BE2C (cell line): ENCODE measurements around the gene DMTF1.
"Not testable (repeated sequence)": the region's sequence is repeated elsewhere in the genome, so short reads cannot be mapped to it uniquely, and the experiment has no call there.

Experiments
- DNase-seq: peaks from one replicate; pipeline ENCODE4 v3.0.0-alpha.2; 2020
- H3K27me3 ChIP-seq: fragments of 250-450 bp; sonication (Bioruptor Pico); 2 replicates; pipeline ENCODE4 v1.5.1; 2020; ENCODE audit warnings: mild to moderate bottlenecking
- H3K36me3 ChIP-seq: fragments of 250-450 bp; sonication (Bioruptor Pico); 2 replicates; pipeline ENCODE4 v1.5.1; 2020; ENCODE audit warnings: mild to moderate bottlenecking
- H3K4me1 ChIP-seq: fragments of 250-450 bp; sonication (Bioruptor Pico); 2 replicates; pipeline ENCODE4 v1.5.1; 2020
- H3K4me3 ChIP-seq: 2 replicates; pipeline ENCODE4 v1.5.1; 2011; ENCODE audit warnings: low read depth, low read length
- H3K9me3 ChIP-seq: fragments of 250-450 bp; sonication (Bioruptor Pico); 2 replicates; pipeline ENCODE4 v1.5.1; 2020
- CTCF ChIP-seq: IDR thresholded peaks from 2 replicates; pipeline ENCODE4 v1.5.1; 2012; ENCODE audit warnings: mild to moderate bottlenecking, low read depth, low read length

DMTF1 gene

GRCh38 chr7:87204933-87205332 is 52.7 kb downstream of the DMTF1 start:
- H3K27me3 ChIP-seq = no peaks in the 10 kb centered on the region
- no peaks in the 10 kb centered on the region for H3K4me1 ChIP-seq
- no peak for DNase-seq
- peaks cover 8% of the 10 kb centered on the region; the same call in 1 of the 2 replicates for H3K9me3 ChIP-seq
- no peak overlapping the region for H3K4me3 ChIP-seq
- H3K36me3 ChIP-seq = peaks cover 25% of the 10 kb centered on the region
- no peak for TF ChIP-seq CTCF

- H3K9me3 ChIP-seq = not testable (repeated sequence)
These were observed 53.4 kb downstream of the DMTF1 start for GRCh38 chr7:87205701-87206100.

GRCh38 chr7:87206361-87206760 is 54.1 kb downstream of the DMTF1 start:
- TF ChIP-seq CTCF = no peak
- H3K4me3 ChIP-seq = no peak overlapping the region
- no peaks in the 10 kb centered on the region for H3K27me3 ChIP-seq
- DNase-seq = no peak
- peaks cover 21% of the 10 kb centered on the region for H3K36me3 ChIP-seq
- H3K4me1 ChIP-seq = no peaks in the 10 kb centered on the region
- peaks cover 8% of the 10 kb centered on the region; the same call in 1 of the 2 replicates for H3K9me3 ChIP-seq

More at GRCh38 chr7:87205701-87206100, 53.4 kb downstream of the DMTF1 start:
- H3K4me3 ChIP-seq, H3K27me3 ChIP-seq, DNase-seq, H3K4me1 ChIP-seq: not testable (repeated sequence)
- peaks cover 21% of the 10 kb centered on the region for H3K36me3 ChIP-seq

- no peak for DNase-seq
- no peaks in the 10 kb centered on the region for H3K27me3 ChIP-seq
- H3K4me1 ChIP-seq = no peaks in the 10 kb centered on the region
- TF ChIP-seq CTCF = no peak
- no peak overlapping the region for H3K4me3 ChIP-seq
- peaks cover 18% of the 10 kb centered on the region for H3K36me3 ChIP-seq
- peaks cover 8% of the 10 kb centered on the region; the same call in 1 of the 2 replicates for H3K9me3 ChIP-seq
These were observed 57.2 kb downstream of the DMTF1 start for GRCh38 chr7:87209295-87209924.

GRCh38 chr7:87210506-87210905 is 58.3 kb downstream of the DMTF1 start:
- TF ChIP-seq CTCF = no peak
- Histone ChIP-seq H3K4me3 (no peak overlapping the region), H3K4me1 (no peaks in the 10 kb centered on the region), H3K36me3 (peaks cover 12% of the 10 kb centered on the region), H3K27me3 (no peaks in the 10 kb centered on the region), H3K9me3 (peaks cover 7% of the 10 kb centered on the region; the same call in 1 of the 2 replicates)
- peak; percentile 10 for DNase-seq

- Histone ChIP-seq H3K27me3 (no peaks in the 10 kb centered on the region), H3K9me3 (no peaks in the 10 kb centered on the region), H3K36me3 (peaks cover 8% of the 10 kb centered on the region; the same call in 1 of the 2 replicates), H3K4me1 (no peaks in the 10 kb centered on the region), H3K4me3 (no peak overlapping the region)
- no peak for TF ChIP-seq CTCF
- DNase-seq = no peak
These were observed 60.2 kb downstream of the DMTF1 start for GRCh38 chr7:87212498-87212897.
